ENCODE results near the gene PERP. TPM values are rescaled to one million over a fixed set of nuclear protein-coding genes. Genes with fewer than 3 reads are reported as not detected.
"Not testable (repeated sequence)": the region's sequence is repeated elsewhere in the genome, so short reads cannot be mapped to it uniquely, and the experiment has no call there.

Gene PERP
- total and polyA plus RNA-seq, 4 donors: 14.7 to 57.8 (median 30.3) TPM

DNA sequence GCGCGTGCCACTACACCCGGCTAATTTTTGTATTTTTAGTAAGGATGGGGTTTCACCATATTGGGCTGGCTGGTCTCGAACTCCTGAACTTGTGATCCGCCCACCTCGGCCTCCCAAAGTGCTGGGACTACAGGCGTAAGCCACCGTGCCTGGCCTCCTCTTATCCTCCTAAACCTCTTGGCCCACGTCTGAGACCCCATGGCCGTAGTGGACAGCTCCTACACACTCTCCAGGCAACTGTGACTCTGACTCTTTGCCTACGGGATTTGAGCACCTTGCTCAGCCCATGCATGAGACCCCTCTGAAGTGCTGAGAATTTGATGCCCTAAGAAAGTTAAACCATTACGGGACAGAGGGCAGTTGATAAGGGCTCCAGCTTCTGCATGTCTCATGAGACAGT lies 25.0 kb downstream of the PERP start:
- Histone ChIP-seq H3K27me3 (ENCODE audit: control insufficient read depth in 4 of 4, insufficient read depth in 4 of 4, low read length in 3 of 4) (no peaks in the 10 kb centered on the region), H3K27ac (ENCODE audit: low read depth in 1 of 2, low read length in 2 of 2) (no peak overlapping the region), H3K4me3 (ENCODE audit: low read depth in 1 of 3, low read length in 3 of 3) (no peak overlapping the region), H3K4me1 (ENCODE audit: control insufficient read depth in 4 of 4, insufficient read depth in 4 of 4, low read length in 3 of 4) (peaks cover 0 to 16% (median 7%) of the 10 kb centered on the region in 4 donors), H3K9me3 (ENCODE audit: control insufficient read depth in 4 of 4, low read length in 3 of 4) (no peaks in the 10 kb centered on the region), H3K9ac (ENCODE audit: low read depth in 1 of 2, low read length in 2 of 2) (no peak overlapping the region), H3K36me3 (ENCODE audit: control insufficient read depth in 4 of 4, insufficient read depth in 3 of 4, low read depth in 1 of 4, low read length in 3 of 4) (no peaks in the 10 kb centered on the region)
- no peak for TF ChIP-seq GABPA (IDR thresholded peaks at IDR 0.05 in 1 of 2, conservative IDR thresholded peaks at IDR 0.05 in 1 of 2)
- TF ChIP-seq, protein P1, sequence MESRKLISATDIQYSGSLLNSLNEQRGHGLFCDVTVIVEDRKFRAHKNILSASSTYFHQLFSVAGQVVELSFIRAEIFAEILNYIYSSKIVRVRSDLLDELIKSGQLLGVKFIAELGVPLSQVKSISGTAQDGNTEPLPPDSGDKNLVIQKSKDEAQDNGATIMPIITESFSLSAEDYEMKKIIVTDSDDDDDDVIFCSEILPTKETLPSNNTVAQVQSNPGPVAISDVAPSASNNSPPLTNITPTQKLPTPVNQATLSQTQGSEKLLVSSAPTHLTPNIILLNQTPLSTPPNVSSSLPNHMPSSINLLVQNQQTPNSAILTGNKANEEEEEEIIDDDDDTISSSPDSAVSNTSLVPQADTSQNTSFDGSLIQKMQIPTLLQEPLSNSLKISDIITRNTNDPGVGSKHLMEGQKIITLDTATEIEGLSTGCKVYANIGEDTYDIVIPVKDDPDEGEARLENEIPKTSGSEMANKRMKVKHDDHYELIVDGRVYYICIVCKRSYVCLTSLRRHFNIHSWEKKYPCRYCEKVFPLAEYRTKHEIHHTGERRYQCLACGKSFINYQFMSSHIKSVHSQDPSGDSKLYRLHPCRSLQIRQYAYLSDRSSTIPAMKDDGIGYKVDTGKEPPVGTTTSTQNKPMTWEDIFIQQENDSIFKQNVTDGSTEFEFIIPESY (IDR thresholded peaks at IDR 0.05): no peak
- TF ChIP-seq RAD21 (IDR thresholded peaks at IDR 0.05): no peak
- TF ChIP-seq RXRA (IDR thresholded peaks at IDR 0.05): no peak
- WGBS: 95% methylated on average over 12 of the region's 12 CpGs
- no peak for DNase-seq (ENCODE audit: low spot score)

- not testable (repeated sequence) for H3K27ac ChIP-seq (ENCODE audit: low read depth in 1 of 2, low read length in 2 of 2); H3K36me3 ChIP-seq (ENCODE audit: control insufficient read depth in 4 of 4, insufficient read depth in 3 of 4, low read depth in 1 of 4, low read length in 3 of 4); DNase-seq (ENCODE audit: low spot score); H3K9me3 ChIP-seq (ENCODE audit: control insufficient read depth in 4 of 4, low read length in 3 of 4); H3K27me3 ChIP-seq (ENCODE audit: control insufficient read depth in 4 of 4, insufficient read depth in 4 of 4, low read length in 3 of 4); H3K9ac ChIP-seq (ENCODE audit: low read depth in 1 of 2, low read length in 2 of 2); H3K4me1 ChIP-seq (ENCODE audit: control insufficient read depth in 4 of 4, insufficient read depth in 4 of 4, low read length in 3 of 4); H3K4me3 ChIP-seq (ENCODE audit: low read depth in 1 of 3, low read length in 3 of 3)
Measured at GRCh38 chr6:138079556-138079955, 27.7 kb downstream of the PERP start.

- no peaks in the 10 kb centered on the region for H3K9me3 ChIP-seq (ENCODE audit: control insufficient read depth in 4 of 4, low read length in 3 of 4)
- H3K36me3 ChIP-seq (ENCODE audit: control insufficient read depth in 4 of 4, insufficient read depth in 3 of 4, low read depth in 1 of 4, low read length in 3 of 4): no peaks in the 10 kb centered on the region
- 93% methylated on average over 2 of the region's 2 CpGs for WGBS
- H3K9ac ChIP-seq (ENCODE audit: low read depth in 1 of 2, low read length in 2 of 2): no peak overlapping the region
- no peak for DNase-seq (ENCODE audit: low spot score)
- no peaks in the 10 kb centered on the region for H3K27me3 ChIP-seq (ENCODE audit: control insufficient read depth in 4 of 4, insufficient read depth in 4 of 4, low read length in 3 of 4)
- H3K27ac ChIP-seq (ENCODE audit: low read depth in 1 of 2, low read length in 2 of 2): no peak overlapping the region
- H3K4me1 ChIP-seq (ENCODE audit: control insufficient read depth in 4 of 4, insufficient read depth in 4 of 4, low read length in 3 of 4): no peaks in the 10 kb centered on the region
- TF ChIP-seq MAX (IDR thresholded peaks at IDR 0.05): no peak
- TF ChIP-seq YY1 (IDR thresholded peaks at IDR 0.05): no peak
- no peak for TF ChIP-seq EGR1 (IDR thresholded peaks at IDR 0.05; ENCODE audit: low read depth in 2 of 2)
- TF ChIP-seq, protein P2, sequence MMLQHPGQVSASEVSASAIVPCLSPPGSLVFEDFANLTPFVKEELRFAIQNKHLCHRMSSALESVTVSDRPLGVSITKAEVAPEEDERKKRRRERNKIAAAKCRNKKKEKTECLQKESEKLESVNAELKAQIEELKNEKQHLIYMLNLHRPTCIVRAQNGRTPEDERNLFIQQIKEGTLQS (IDR thresholded peaks at IDR 0.05): no peak
- TF ChIP-seq GABPA (IDR thresholded peaks at IDR 0.05 in 1 of 2, conservative IDR thresholded peaks at IDR 0.05 in 1 of 2): no peak
- no peak for TF ChIP-seq JUND (IDR thresholded peaks at IDR 0.05)
- TF ChIP-seq REST (IDR thresholded peaks at IDR 0.05): no peak
- TF ChIP-seq HNF4A (conservative IDR thresholded peaks at IDR 0.05): no peak
- TF ChIP-seq NR2F2 (IDR thresholded peaks at IDR 0.05): no peak
- H3K4me3 ChIP-seq (ENCODE audit: low read depth in 1 of 3, low read length in 3 of 3): no peak overlapping the region
Measured at GRCh38 chr6:138078491-138078890, 28.7 kb downstream of the PERP start.
